ENCODE results near the gene DYNLT4.

- TF ChIP-seq MYC (IDR thresholded peaks at IDR 0.05; ENCODE audit: low read depth, low read length) (no peak), CTCF (IDR thresholded peaks at IDR 0.05; ENCODE audit: low read depth, low read length) (no peak)
These were observed 48.1 kb downstream of the DYNLT4 start for GRCh38 chr1:44759077-44759476.

All from NB4 (cell line).